ENCODE measurements around the gene TDRD9.

GRCh38 chr14:103882503-103883262 lies 45.6 kb upstream of the TDRD9 start:
- TF ChIP-seq EZH2 (IDR thresholded peaks at IDR 0.05; ENCODE audit: insufficient read depth, poor library complexity, severe bottlenecking) = no peak
- TF ChIP-seq EZH2phosphoT487 (IDR thresholded peaks at IDR 0.05; ENCODE audit: insufficient read depth, low read depth) = no peak
